Tibial nerve (tissue), 4 donors: ENCODE measurements around the gene FAM131B. TPM values are rescaled to one million over a fixed set of nuclear protein-coding genes. Genes with fewer than 3 reads are reported as not detected.

Experiments used
- DNase-seq, 2 donors: peaks; one replicate each; pipeline ENCODE4 v3.0.0-alpha.2; 2019; ENCODE audit warnings: low spot score in 2 of 2
- H3K27ac ChIP-seq, 4 donors: fragments of 200-600 bp; sonication (generic) in 3 of 4; one replicate each; pipeline ENCODE4 v1.5.1; 2017 to 2019; ENCODE audit warnings: mild to moderate bottlenecking in 1 of 4
- H3K27me3 ChIP-seq, 2 donors: fragments of 200-600 bp; sonication (generic) in 1 of 2; one replicate each; pipeline versions ENCODE4 v1.5.1 to v1.6.0; 2017 to 2019
- H3K36me3 ChIP-seq, 3 donors: fragments of 200-600 bp; sonication (generic); one replicate each; pipeline ENCODE4 v1.5.1; 2018 to 2019
- H3K4me1 ChIP-seq, 4 donors: fragments of 200-600 bp; sonication (generic) in 3 of 4; one replicate each; pipeline ENCODE4 v1.5.1; 2017 to 2019
- H3K4me3 ChIP-seq, 4 donors: fragments of 200-600 bp; sonication (generic) in 3 of 4; one replicate each; pipeline ENCODE4 v1.5.1; 2017 to 2019; ENCODE audit warnings: mild to moderate bottlenecking in 1 of 4, moderate library complexity in 1 of 4
- H3K9me3 ChIP-seq, 4 donors: fragments of 200-600 bp; sonication (generic) in 3 of 4; one replicate each; pipeline ENCODE4 v1.5.1; 2017 to 2019
- CTCF ChIP-seq, 5 experiments: fragments of 200-600 bp in 3 of 5; fragments of 450-650 bp in 2 of 5; sonication (generic) in 3 of 5; IDR thresholded peaks; one replicate each; pipeline ENCODE4 v1.5.1; 2016 to 2019; ENCODE audit warnings: antibody characterized with exemption in 5 of 5, mild to moderate bottlenecking in 3 of 5, moderate library complexity in 2 of 5
- EP300 ChIP-seq, 2 donors: sonication (generic); formaldehyde crosslinking; IDR thresholded peaks; one replicate each; pipeline ENCODE4 v1.6.1; 2017; ENCODE audit warnings: antibody characterized with exemption in 2 of 2, mild to moderate bottlenecking in 1 of 2
- POLR2A ChIP-seq, 2 donors: fragments of 450-650 bp; IDR thresholded peaks; one replicate each; pipeline ENCODE4 v1.6.1; 2017; ENCODE audit warnings: antibody characterized with exemption in 2 of 2, mild to moderate bottlenecking in 2 of 2, moderate library complexity in 2 of 2
- WGBS, 2 donors: methylation state at CpG; one replicate each; pipeline ENCODE4 v1.1.5; 2018; 5-methylcytosine and 5-hydroxymethylcytosine counted together
- total RNA-seq, 4 donors: library from RNA; depleted of rRNA; stranded (reverse); fragments of >200 nt; gene quantifications; one replicate each; pipeline ENCODE4 v1.1.0, GENCODE V29; 2016

Gene FAM131B
- total RNA-seq, 4 donors from 2014 or later = 1.2 to 9.0 (median 1.5) TPM

- DNase-seq = no peak
- no peak overlapping the region for H3K4me3 ChIP-seq
- peaks cover 0 to 7% (median under 1%) of the 10 kb centered on the region in 4 donors for H3K4me1 ChIP-seq
- TF ChIP-seq POLR2A (IDR thresholded peaks at IDR 0.05) (no peak), EP300 (IDR thresholded peaks at IDR 0.05) (no peak), CTCF (IDR thresholded peaks at IDR 0.05) (no peak)
- no peak overlapping the region for H3K27ac ChIP-seq
- no peaks in the 10 kb centered on the region for H3K9me3 ChIP-seq
- H3K27me3 ChIP-seq = peaks cover 0 to 14% of the 10 kb centered on the region in 2 donors
- H3K36me3 ChIP-seq = peaks cover 0 to 5% (median 0%) of the 10 kb centered on the region in 3 donors
- 91 to 95% methylated on average over 13 of the region's 13 CpGs for whole genome bisulfite sequencing, 2 donors
Observed at GRCh38 chr7:143356414-143357050, 6.0 kb downstream of the FAM131B start.

- Histone ChIP-seq H3K9me3 (no peaks in the 10 kb centered on the region), H3K36me3 (peaks cover 0 to 5% (median 0%) of the 10 kb centered on the region in 3 donors), H3K4me3 (no peak overlapping the region), H3K27me3 (peaks cover 0 to 10% of the 10 kb centered on the region in 2 donors), H3K27ac (no peak overlapping the region), H3K4me1 (no peaks in the 10 kb centered on the region)
- DNase-seq = no peak
- TF ChIP-seq CTCF (IDR thresholded peaks at IDR 0.05) = no peak
- no peak for TF ChIP-seq POLR2A (IDR thresholded peaks at IDR 0.05)
- no peak for TF ChIP-seq EP300 (IDR thresholded peaks at IDR 0.05)
- 88 to 92% methylated on average over 15 to 16 of the region's 16 CpGs for WGBS, 2 donors
Observed at GRCh38 chr7:143355450-143356385, 6.8 kb downstream of the FAM131B start.

- no peak for DNase-seq
- Histone ChIP-seq H3K4me3 (no peak overlapping the region), H3K9me3 (no peaks in the 10 kb centered on the region), H3K36me3 (peaks cover 0 to 5% (median 0%) of the 10 kb centered on the region in 3 donors), H3K4me1 (no peaks in the 10 kb centered on the region), H3K27me3 (peaks cover 0 to 4% of the 10 kb centered on the region in 2 donors), H3K27ac (no peak overlapping the region)
- 87 to 93% methylated on average over 8 of the region's 8 CpGs for WGBS, 2 donors
- TF ChIP-seq POLR2A (IDR thresholded peaks at IDR 0.05) (no peak), CTCF (IDR thresholded peaks at IDR 0.05) (no peak), EP300 (IDR thresholded peaks at IDR 0.05) (no peak)
Observed at GRCh38 chr7:143354965-143355364, 7.5 kb downstream of the FAM131B start.

- Histone ChIP-seq H3K27me3 (peaks cover 0 to 4% of the 10 kb centered on the region in 2 donors), H3K4me3 (no peak overlapping the region), H3K27ac (no peak overlapping the region), H3K9me3 (no peaks in the 10 kb centered on the region), H3K4me1 (no peaks in the 10 kb centered on the region), H3K36me3 (peaks cover 0 to 5% (median 0%) of the 10 kb centered on the region in 3 donors)
- 90 to 94% methylated on average over 8 of the region's 8 CpGs for WGBS, 2 donors
- no peak for TF ChIP-seq CTCF (IDR thresholded peaks at IDR 0.05)
- TF ChIP-seq EP300 (IDR thresholded peaks at IDR 0.05) = no peak
- TF ChIP-seq POLR2A (IDR thresholded peaks at IDR 0.05) = no peak
- no peak for DNase-seq
Observed at GRCh38 chr7:143354376-143354775, 8.1 kb downstream of the FAM131B start.
